ENCODE data around the gene SLC1A4. TPM values are rescaled to one million over a fixed set of nuclear protein-coding genes. Genes with fewer than 3 reads are reported as not detected.

Gene SLC1A4
- total and polyA plus RNA-seq, 8 donors, result 6.4 to 21.9 (median 7.8) TPM

GRCh38 chr2:64972876-64973275 is 16.3 kb upstream of the SLC1A4 start:
- Histone ChIP-seq H3K9me3 (no peaks in the 10 kb centered on the region), H3K36me3 (no peaks in the 10 kb centered on the region), H3K27me3 (no peaks in the 10 kb centered on the region), H3K4me3 (no peak overlapping the region), H3K4me1 (no peaks in the 10 kb centered on the region), H3K27ac (no peak overlapping the region)
- ATAC-seq (no peak), DNase-seq (no peak)
- TF ChIP-seq CTCF (IDR thresholded peaks at IDR 0.05), result no peak
- intact Hi-C loops (cut with DNase I), result no loop called here

GRCh38 chr2:64975232-64975821 is 13.9 kb upstream of the SLC1A4 start:
- DNase-seq, result no peak
- H3K27me3 ChIP-seq, result no peaks in the 10 kb centered on the region
- intact Hi-C loops (cut with DNase I), result no loop called here
- no peak for ATAC-seq
- no peak overlapping the region for H3K4me3 ChIP-seq
- no peak for TF ChIP-seq CTCF (IDR thresholded peaks at IDR 0.05)
- no peaks in the 10 kb centered on the region for H3K36me3 ChIP-seq
- H3K4me1 ChIP-seq, result no peaks in the 10 kb centered on the region
- H3K27ac ChIP-seq, result no peak overlapping the region
- H3K9me3 ChIP-seq, result no peaks in the 10 kb centered on the region

GRCh38 chr2:64976276-64976675 is 12.9 kb upstream of the SLC1A4 start:
- Histone ChIP-seq H3K9me3 (no peaks in the 10 kb centered on the region), H3K36me3 (no peaks in the 10 kb centered on the region), H3K27ac (no peak overlapping the region), H3K4me1 (no peaks in the 10 kb centered on the region), H3K4me3 (no peak overlapping the region), H3K27me3 (no peaks in the 10 kb centered on the region)
- ATAC-seq (no peak), DNase-seq (no peak)
- intact Hi-C loops (cut with DNase I), result no loop called here
- TF ChIP-seq CTCF (IDR thresholded peaks at IDR 0.05), result no peak

GRCh38 chr2:64978514-64979268 is 10.5 kb upstream of the SLC1A4 start:
- no peak for TF ChIP-seq CTCF (IDR thresholded peaks at IDR 0.05)
- no peak overlapping the region for H3K4me3 ChIP-seq
- no peaks in the 10 kb centered on the region for H3K27me3 ChIP-seq
- intact Hi-C loops (cut with DNase I), result no loop called here
- no peaks in the 10 kb centered on the region for H3K36me3 ChIP-seq
- no peaks in the 10 kb centered on the region for H3K9me3 ChIP-seq
- peak; percentile 80 for ATAC-seq
- DNase-seq, result no peak
- no peak overlapping the region for H3K27ac ChIP-seq
- no peaks in the 10 kb centered on the region for H3K4me1 ChIP-seq

DNA sequence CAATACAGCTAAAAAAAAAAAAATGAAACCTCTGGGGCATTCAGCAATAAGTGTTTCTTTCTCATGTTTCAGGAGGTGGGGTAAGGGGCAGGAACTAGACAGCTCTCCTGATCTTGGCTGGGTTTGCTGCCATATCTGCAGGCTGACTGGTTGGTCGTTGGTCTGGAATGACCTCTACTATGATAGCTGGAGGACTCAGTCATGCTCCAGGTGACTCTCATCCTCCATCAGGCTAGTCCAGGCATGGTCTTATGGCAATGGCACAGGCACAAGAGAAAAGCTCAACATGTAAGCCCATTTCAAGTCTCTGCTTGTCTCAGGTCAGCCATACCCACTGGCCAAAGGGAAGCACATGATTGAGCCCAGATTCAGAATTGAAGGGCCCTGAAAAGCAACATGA is 9.5 kb upstream of the SLC1A4 start:
- H3K36me3 ChIP-seq, result no peaks in the 10 kb centered on the region
- DNase-seq, result no peak
- no peaks in the 10 kb centered on the region for H3K27me3 ChIP-seq
- no peak overlapping the region for H3K27ac ChIP-seq
- ATAC-seq, result no peak
- H3K4me1 ChIP-seq, result no peaks in the 10 kb centered on the region
- H3K9me3 ChIP-seq, result no peaks in the 10 kb centered on the region
- intact Hi-C loops (cut with DNase I), result no loop called here
- no peak for TF ChIP-seq CTCF (IDR thresholded peaks at IDR 0.05)
- no peak overlapping the region for H3K4me3 ChIP-seq

Measured in left lung (tissue), 10 donors.